Measurements from ENCODE around the gene EEIG1.

- TF ChIP-seq CTCF (IDR thresholded peaks at IDR 0.05) (no peak), POLR2A (IDR thresholded peaks at IDR 0.05) (no peak)
These were observed 20.5 kb upstream of the EEIG1 start for GRCh38 chr9:128001151-128001778.

Measured in prostate gland (tissue), 2 donors.